ENCODE data around the gene TXLNG. TPM values are rescaled to one million over a fixed set of nuclear protein-coding genes. Genes with fewer than 3 reads are reported as not detected.

Gene TXLNG
- total and polyA plus RNA-seq, 2 of the 13 experiments (the other 11 are each of a cell fraction or from before 2014, with no cell fraction given) = 13.1 to 15.5 TPM

DNA sequence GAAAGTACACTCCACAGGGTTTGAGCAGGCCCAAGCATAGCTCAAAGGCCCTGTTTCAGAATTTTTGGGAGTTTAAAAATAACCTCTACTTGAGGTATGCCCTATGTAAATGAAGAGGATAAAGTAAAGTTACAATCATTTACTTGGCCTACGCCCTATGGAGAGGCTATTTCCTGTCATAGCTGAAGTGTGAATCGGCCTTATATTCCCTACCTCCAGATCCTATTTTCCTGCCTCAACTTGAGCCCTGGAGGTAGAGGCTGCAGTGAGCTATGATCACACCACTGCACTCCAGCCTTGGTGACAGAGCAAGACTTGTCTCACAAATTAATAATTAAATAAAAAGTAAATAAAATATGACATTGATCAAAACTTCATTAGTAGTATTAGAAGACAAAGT, 11.5 kb upstream of the TXLNG start:
- Histone ChIP-seq H3K9ac (ENCODE audit: insufficient read depth, low read depth, low read length) (no peak overlapping the region), H4K20me1 (ENCODE audit: insufficient read depth, low read length) (no peaks in the 10 kb centered on the region), H3K4me3 (replicated peaks in 1 of 3; ENCODE audit: insufficient read depth in 1 of 3, low read depth in 2 of 3, low read length in 3 of 3) (no peak overlapping the region), H3K79me2 (ENCODE audit: insufficient read depth, low read length) (no peaks in the 10 kb centered on the region), H3K27ac (ENCODE audit: extremely low read length, insufficient read depth, low read length) (no peak overlapping the region), H3K4me1 (ENCODE audit: insufficient read depth, low read length) (peaks cover 33% of the 10 kb centered on the region), H3K9me3 (ENCODE audit: low read length) (no peaks in the 10 kb centered on the region), H3K4me2 (ENCODE audit: low read depth, low read length) (no peak overlapping the region), H3K36me3 (replicated peaks in 1 of 2; ENCODE audit: control insufficient read depth in 1 of 2, insufficient read depth in 2 of 2, low read length in 2 of 2) (no peaks in the 10 kb centered on the region), H2AFZ (ENCODE audit: low read length) (no peak overlapping the region), H3K27me3 (ENCODE audit: control insufficient read depth in 1 of 2, insufficient read depth in 2 of 2, low read length in 2 of 2) (no peaks in the 10 kb centered on the region)
- ChIA-PET CTCF (ENCODE audit: low intra/inter-chr PET ratio, low total read pairs) (no interaction called here), POLR2A (interaction anchor here (1.0 kb wide), 1 partner anchor 55 kb away, joined by 3 read pairs; the partner anchor contains the start of gene SYAP1)
- in situ Hi-C loops (cut with HindIII; ENCODE audit: extremely low pct_ligation_motif_present, low pct_unique_long_range_greater_than_20kb) (no loop called here), intact Hi-C loops (cut with micrococcal nuclease; ENCODE audit: unreplicated experiment) (no loop called here)
- FAIRE-seq (no peak), ATAC-seq (no peak), DNase-seq (ENCODE audit: low spot score) (no peak)
- TF ChIP-seq GTF3A (CRISPR knock-in tag; conservative IDR thresholded peaks at IDR 0.05) (no peak), MEIS1 (CRISPR knock-in tag; IDR thresholded peaks at IDR 0.05; ENCODE audit: borderline replicate concordance) (no peak), RELA (CRISPR knock-in tag; IDR thresholded peaks at IDR 0.05) (no peak), TCF12 (IDR thresholded peaks at IDR 0.05) (no peak), TCF12 (CRISPR knock-in tag; IDR thresholded peaks at IDR 0.05) (no peak), AGO2 (optimal IDR thresholded peaks at IDR 0.05; ENCODE audit: low read depth, low read length) (no peak), NR2F6 (IDR thresholded peaks at IDR 0.05) (no peak), NR2F6 (CRISPR knock-in tag; IDR thresholded peaks at IDR 0.05) (no peak), MAFK (conservative IDR thresholded peaks at IDR 0.05 in 1 of 2, IDR thresholded peaks at IDR 0.05 in 1 of 2; ENCODE audit: low read length in 2 of 2) (no peak)
- TF ChIP-seq, protein P1, sequence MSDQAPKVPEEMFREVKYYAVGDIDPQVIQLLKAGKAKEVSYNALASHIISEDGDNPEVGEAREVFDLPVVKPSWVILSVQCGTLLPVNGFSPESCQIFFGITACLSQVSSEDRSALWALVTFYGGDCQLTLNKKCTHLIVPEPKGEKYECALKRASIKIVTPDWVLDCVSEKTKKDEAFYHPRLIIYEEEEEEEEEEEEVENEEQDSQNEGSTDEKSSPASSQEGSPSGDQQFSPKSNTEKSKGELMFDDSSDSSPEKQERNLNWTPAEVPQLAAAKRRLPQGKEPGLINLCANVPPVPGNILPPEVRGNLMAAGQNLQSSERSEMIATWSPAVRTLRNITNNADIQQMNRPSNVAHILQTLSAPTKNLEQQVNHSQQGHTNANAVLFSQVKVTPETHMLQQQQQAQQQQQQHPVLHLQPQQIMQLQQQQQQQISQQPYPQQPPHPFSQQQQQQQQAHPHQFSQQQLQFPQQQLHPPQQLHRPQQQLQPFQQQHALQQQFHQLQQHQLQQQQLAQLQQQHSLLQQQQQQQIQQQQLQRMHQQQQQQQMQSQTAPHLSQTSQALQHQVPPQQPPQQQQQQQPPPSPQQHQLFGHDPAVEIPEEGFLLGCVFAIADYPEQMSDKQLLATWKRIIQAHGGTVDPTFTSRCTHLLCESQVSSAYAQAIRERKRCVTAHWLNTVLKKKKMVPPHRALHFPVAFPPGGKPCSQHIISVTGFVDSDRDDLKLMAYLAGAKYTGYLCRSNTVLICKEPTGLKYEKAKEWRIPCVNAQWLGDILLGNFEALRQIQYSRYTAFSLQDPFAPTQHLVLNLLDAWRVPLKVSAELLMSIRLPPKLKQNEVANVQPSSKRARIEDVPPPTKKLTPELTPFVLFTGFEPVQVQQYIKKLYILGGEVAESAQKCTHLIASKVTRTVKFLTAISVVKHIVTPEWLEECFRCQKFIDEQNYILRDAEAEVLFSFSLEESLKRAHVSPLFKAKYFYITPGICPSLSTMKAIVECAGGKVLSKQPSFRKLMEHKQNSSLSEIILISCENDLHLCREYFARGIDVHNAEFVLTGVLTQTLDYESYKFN (CRISPR knock-in tag; conservative IDR thresholded peaks at IDR 0.05) = no peak
- TF ChIP-seq, protein P2, sequence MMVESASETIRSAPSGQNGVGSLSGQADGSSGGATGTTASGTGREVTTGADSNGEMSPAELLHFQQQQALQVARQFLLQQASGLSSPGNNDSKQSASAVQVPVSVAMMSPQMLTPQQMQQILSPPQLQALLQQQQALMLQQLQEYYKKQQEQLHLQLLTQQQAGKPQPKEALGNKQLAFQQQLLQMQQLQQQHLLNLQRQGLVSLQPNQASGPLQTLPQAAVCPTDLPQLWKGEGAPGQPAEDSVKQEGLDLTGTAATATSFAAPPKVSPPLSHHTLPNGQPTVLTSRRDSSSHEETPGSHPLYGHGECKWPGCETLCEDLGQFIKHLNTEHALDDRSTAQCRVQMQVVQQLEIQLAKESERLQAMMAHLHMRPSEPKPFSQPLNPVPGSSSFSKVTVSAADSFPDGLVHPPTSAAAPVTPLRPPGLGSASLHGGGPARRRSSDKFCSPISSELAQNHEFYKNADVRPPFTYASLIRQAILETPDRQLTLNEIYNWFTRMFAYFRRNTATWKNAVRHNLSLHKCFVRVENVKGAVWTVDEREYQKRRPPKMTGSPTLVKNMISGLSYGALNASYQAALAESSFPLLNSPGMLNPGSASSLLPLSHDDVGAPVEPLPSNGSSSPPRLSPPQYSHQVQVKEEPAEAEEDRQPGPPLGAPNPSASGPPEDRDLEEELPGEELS (CRISPR knock-in tag; IDR thresholded peaks at IDR 0.05) = no peak
- TF ChIP-seq, protein P3, sequence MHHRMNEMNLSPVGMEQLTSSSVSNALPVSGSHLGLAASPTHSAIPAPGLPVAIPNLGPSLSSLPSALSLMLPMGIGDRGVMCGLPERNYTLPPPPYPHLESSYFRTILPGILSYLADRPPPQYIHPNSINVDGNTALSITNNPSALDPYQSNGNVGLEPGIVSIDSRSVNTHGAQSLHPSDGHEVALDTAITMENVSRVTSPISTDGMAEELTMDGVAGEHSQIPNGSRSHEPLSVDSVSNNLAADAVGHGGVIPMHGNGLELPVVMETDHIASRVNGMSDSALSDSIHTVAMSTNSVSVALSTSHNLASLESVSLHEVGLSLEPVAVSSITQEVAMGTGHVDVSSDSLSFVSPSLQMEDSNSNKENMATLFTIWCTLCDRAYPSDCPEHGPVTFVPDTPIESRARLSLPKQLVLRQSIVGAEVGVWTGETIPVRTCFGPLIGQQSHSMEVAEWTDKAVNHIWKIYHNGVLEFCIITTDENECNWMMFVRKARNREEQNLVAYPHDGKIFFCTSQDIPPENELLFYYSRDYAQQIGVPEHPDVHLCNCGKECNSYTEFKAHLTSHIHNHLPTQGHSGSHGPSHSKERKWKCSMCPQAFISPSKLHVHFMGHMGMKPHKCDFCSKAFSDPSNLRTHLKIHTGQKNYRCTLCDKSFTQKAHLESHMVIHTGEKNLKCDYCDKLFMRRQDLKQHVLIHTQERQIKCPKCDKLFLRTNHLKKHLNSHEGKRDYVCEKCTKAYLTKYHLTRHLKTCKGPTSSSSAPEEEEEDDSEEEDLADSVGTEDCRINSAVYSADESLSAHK (CRISPR knock-in tag; IDR thresholded peaks at IDR 0.05; ENCODE audit: borderline replicate concordance) = no peak
- TF ChIP-seq, protein P4, sequence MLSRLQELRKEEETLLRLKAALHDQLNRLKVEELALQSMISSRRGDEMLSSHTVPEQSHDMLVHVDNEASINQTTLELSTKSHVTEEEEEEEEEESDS (CRISPR knock-in tag; IDR thresholded peaks at IDR 0.05; ENCODE audit: borderline replicate concordance) = no peak
- no TSS peak for BruUV-seq (replicated peaks)
- 100% methylated on average over 2 of the region's 2 CpGs for WGBS (ENCODE audit: low lambda C conversion rate)
